Dendritic cell treated with granulocyte-macrophage colony-stimulating factor and Interleukin-4, amounts not matched to agents 40 ng/mL and 50 ng/mL, for 4 days (primary cell): ENCODE results near the gene UNC13A.

Source experiments
- H3K27ac Mint-ChIP-seq: one replicate; pipeline ENCODE4 v1.8.0; 2022; ENCODE audit warnings: mild to moderate bottlenecking, mixed read lengths
- H3K27me3 Mint-ChIP-seq: one replicate; pipeline ENCODE4 v1.8.0; 2022; ENCODE audit warnings: mild to moderate bottlenecking, mixed read lengths
- H3K36me3 Mint-ChIP-seq: one replicate; pipeline ENCODE4 v1.8.0; 2022; ENCODE audit warnings: low read depth, mixed read lengths
- H3K4me1 Mint-ChIP-seq: one replicate; pipeline ENCODE4 v1.8.0; 2022; ENCODE audit warnings: low read depth, mixed read lengths
- H3K4me3 Mint-ChIP-seq: one replicate; pipeline ENCODE4 v1.8.0; 2022; ENCODE audit warnings: mild to moderate bottlenecking, moderate library complexity, mixed read lengths
- H3K9me3 Mint-ChIP-seq: one replicate; pipeline ENCODE4 v1.8.0; 2022; ENCODE audit warnings: mixed read lengths
- intact Hi-C: fragments of 100-400 bp; cut with micrococcal nuclease; formaldehyde crosslinking; loops from one replicate; pipeline ENCODE4 v1.15.0; 2022

UNC13A gene

GRCh38 chr19:17721111-17721628 is 33.0 kb upstream of the UNC13A start:
- intact Hi-C loops, result loop anchor here (2.0 kb wide), 1 partner anchor 14 kb away; no protein-coding TSS in a partner anchor
- H3K27me3 Mint-ChIP-seq, result no peaks in the 10 kb centered on the region

GRCh38 chr19:17720440-17720839 is 32.3 kb upstream of the UNC13A start:
- H3K36me3 Mint-ChIP-seq, result peaks cover 64% of the 10 kb centered on the region

More at GRCh38 chr19:17721111-17721628, 33.0 kb upstream of the UNC13A start:
- Mint-ChIP-seq H3K9me3 (no peaks in the 10 kb centered on the region), H3K4me1 (peaks cover 90% of the 10 kb centered on the region), H3K4me3 (peak overlapping the region; percentile 96), H3K36me3 (peaks cover 71% of the 10 kb centered on the region), H3K27ac (peak overlapping the region; percentile 83)

GRCh38 chr19:17719730-17720400 is 31.7 kb upstream of the UNC13A start:
- Mint-ChIP-seq H3K27me3 (no peaks in the 10 kb centered on the region), H3K27ac (peak overlapping the region; percentile 83), H3K36me3 (peaks cover 58% of the 10 kb centered on the region), H3K9me3 (no peaks in the 10 kb centered on the region), H3K4me1 (peaks cover 84% of the 10 kb centered on the region), H3K4me3 (peak overlapping the region; percentile 96)
- intact Hi-C loops, result loop anchor here (2.0 to 5.0 kb wide), 3 partner anchors 15 to 47 kb away; partner anchors contain the start of gene FCHO1

More at GRCh38 chr19:17720440-17720839, 32.3 kb upstream of the UNC13A start:
- H3K27me3 Mint-ChIP-seq, result no peaks in the 10 kb centered on the region
- intact Hi-C loops, result loop anchor here (2.0 kb wide), 1 partner anchor 14 kb away; no protein-coding TSS in a partner anchor
- no peaks in the 10 kb centered on the region for H3K9me3 Mint-ChIP-seq
- peaks cover 90% of the 10 kb centered on the region for H3K4me1 Mint-ChIP-seq
- H3K4me3 Mint-ChIP-seq, result peak overlapping the region; percentile 96
- peak overlapping the region; percentile 83 for H3K27ac Mint-ChIP-seq

- H3K36me3 Mint-ChIP-seq, result peaks cover 50% of the 10 kb centered on the region
Observed at GRCh38 chr19:17718947-17719711, 31.0 kb upstream of the UNC13A start, which contains the start of gene MAP1S. MAP1S (plus strand) TSS chr19:17719480; CDS start chr19:17719503, 23 bp downstream.

GRCh38 chr19:17718550-17718946 is 30.4 kb upstream of the UNC13A start:
- H3K36me3 Mint-ChIP-seq, result peaks cover 45% of the 10 kb centered on the region
- peaks cover 72% of the 10 kb centered on the region for H3K4me1 Mint-ChIP-seq
- H3K9me3 Mint-ChIP-seq, result no peaks in the 10 kb centered on the region
- peak overlapping the region; percentile 83 for H3K27ac Mint-ChIP-seq
- intact Hi-C loops, result loop anchor here (5.0 kb wide), 2 partner anchors 34 to 49 kb away; partner anchors contain the start of gene FCHO1
- no peak overlapping the region for H3K4me3 Mint-ChIP-seq
- H3K27me3 Mint-ChIP-seq, result no peaks in the 10 kb centered on the region

More at GRCh38 chr19:17718947-17719711, 31.0 kb upstream of the UNC13A start, which contains the start of gene MAP1S:
- H3K27me3 Mint-ChIP-seq, result no peaks in the 10 kb centered on the region
- H3K4me1 Mint-ChIP-seq, result peaks cover 77% of the 10 kb centered on the region
- peak within 1 kb of the TSS; percentile 83 for H3K27ac Mint-ChIP-seq
- H3K4me3 Mint-ChIP-seq, result peak within 1 kb of the TSS; percentile 96
- no peaks in the 10 kb centered on the region for H3K9me3 Mint-ChIP-seq
- intact Hi-C loops, result loop anchor here (5.0 kb wide), 2 partner anchors 33 to 48 kb away; partner anchors contain the start of gene FCHO1

- Mint-ChIP-seq H3K27ac (peak overlapping the region; percentile 83), H3K4me3 (no peak overlapping the region), H3K36me3 (peaks cover 23% of the 10 kb centered on the region), H3K9me3 (no peaks in the 10 kb centered on the region), H3K4me1 (peaks cover 53% of the 10 kb centered on the region), H3K27me3 (no peaks in the 10 kb centered on the region)
- intact Hi-C loops, result loop anchor here (5.0 kb wide), 2 partner anchors 36 to 51 kb away; partner anchors contain the start of gene FCHO1
Observed at GRCh38 chr19:17716309-17716929, 28.3 kb upstream of the UNC13A start.

GRCh38 chr19:17711851-17712250 is 23.7 kb upstream of the UNC13A start:
- Mint-ChIP-seq H3K36me3 (no peaks in the 10 kb centered on the region), H3K4me1 (peaks cover 13% of the 10 kb centered on the region), H3K27me3 (peaks cover 1% of the 10 kb centered on the region), H3K9me3 (no peaks in the 10 kb centered on the region), H3K4me3 (no peak overlapping the region), H3K27ac (no peak overlapping the region)
- intact Hi-C loops, result no loop called here

- Mint-ChIP-seq H3K27ac (no peak overlapping the region), H3K4me1 (peaks cover 6% of the 10 kb centered on the region), H3K36me3 (no peaks in the 10 kb centered on the region), H3K9me3 (no peaks in the 10 kb centered on the region), H3K4me3 (no peak overlapping the region), H3K27me3 (peaks cover 1% of the 10 kb centered on the region)
- intact Hi-C loops, result no loop called here
Observed at GRCh38 chr19:17706750-17707181, 18.6 kb upstream of the UNC13A start.

GRCh38 chr19:17703824-17704463 is 15.8 kb upstream of the UNC13A start:
- Mint-ChIP-seq H3K27ac (peak overlapping the region; percentile 4), H3K27me3 (peaks cover 9% of the 10 kb centered on the region), H3K9me3 (no peaks in the 10 kb centered on the region), H3K4me1 (peaks cover 12% of the 10 kb centered on the region), H3K36me3 (no peaks in the 10 kb centered on the region), H3K4me3 (no peak overlapping the region)
- intact Hi-C loops, result loop anchor here (1.0 to 5.0 kb wide), 3 partner anchors 62 to 151 kb away; no protein-coding TSS in a partner anchor

- H3K27ac Mint-ChIP-seq, result no peak overlapping the region
- no peak overlapping the region for H3K4me3 Mint-ChIP-seq
- peaks cover 11% of the 10 kb centered on the region for H3K4me1 Mint-ChIP-seq
- intact Hi-C loops, result no loop called here
- H3K27me3 Mint-ChIP-seq, result peaks cover 77% of the 10 kb centered on the region
- no peaks in the 10 kb centered on the region for H3K36me3 Mint-ChIP-seq
- H3K9me3 Mint-ChIP-seq, result no peaks in the 10 kb centered on the region
Observed at GRCh38 chr19:17695198-17695597, 7.0 kb upstream of the UNC13A start.

- H3K27ac Mint-ChIP-seq, result no peak overlapping the region
- intact Hi-C loops, result no loop called here
Observed at GRCh38 chr19:17692566-17692965, 4.4 kb upstream of the UNC13A start.

GRCh38 chr19:17688853-17689595 is 870 bp upstream of the UNC13A start:
- peaks cover 12% of the 10 kb centered on the region for H3K4me1 Mint-ChIP-seq
- H3K27me3 Mint-ChIP-seq, result peaks cover 81% of the 10 kb centered on the region
- no peaks in the 10 kb centered on the region for H3K9me3 Mint-ChIP-seq
- H3K4me3 Mint-ChIP-seq, result no peak overlapping the region
- intact Hi-C loops, result no loop called here
- H3K36me3 Mint-ChIP-seq, result no peaks in the 10 kb centered on the region
- H3K27ac Mint-ChIP-seq, result no peak overlapping the region

More at GRCh38 chr19:17692566-17692965, 4.4 kb upstream of the UNC13A start:
- no peaks in the 10 kb centered on the region for H3K9me3 Mint-ChIP-seq
- H3K4me3 Mint-ChIP-seq, result no peak overlapping the region
- no peaks in the 10 kb centered on the region for H3K36me3 Mint-ChIP-seq
- H3K4me1 Mint-ChIP-seq, result peaks cover 14% of the 10 kb centered on the region
- H3K27me3 Mint-ChIP-seq, result peaks cover 80% of the 10 kb centered on the region
